ENCODE measurements around the gene FRMPD4.

FRMPD4 gene

GRCh38 chrX:12563121-12563520 is 424.8 kb downstream of the FRMPD4 start:
- no peaks in the 10 kb centered on the region for H3K9me3 ChIP-seq (ENCODE audit: control insufficient read depth, insufficient read depth, low read length)
- no peaks in the 10 kb centered on the region for H3K27me3 ChIP-seq (ENCODE audit: control insufficient read depth, insufficient read depth, low read length)
- H3K4me3 ChIP-seq (ENCODE audit: low read depth, low read length): no peak overlapping the region

DNA sequence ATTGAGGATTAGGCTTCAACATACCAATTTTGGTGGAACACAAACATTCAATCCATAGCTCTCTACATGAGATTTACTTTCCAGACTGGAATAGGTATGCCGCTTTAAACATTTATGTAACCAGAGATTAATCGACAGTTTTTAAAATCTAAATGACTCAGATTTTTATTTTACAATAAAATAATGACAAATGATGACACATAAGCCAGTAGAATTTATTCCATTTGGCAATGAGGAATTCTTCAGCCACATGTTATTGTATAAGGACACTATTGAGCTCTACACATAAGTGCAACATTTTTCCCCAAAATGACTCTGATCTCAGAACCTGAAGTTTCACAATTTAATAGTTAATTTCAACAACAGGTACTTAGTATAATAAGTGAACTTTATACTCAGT is 425.9 kb downstream of the FRMPD4 start:
- H3K9ac ChIP-seq (ENCODE audit: low read depth, low read length): no peak overlapping the region
- no peaks in the 10 kb centered on the region for H3K27me3 ChIP-seq (ENCODE audit: control insufficient read depth, insufficient read depth, low read length)
- no peaks in the 10 kb centered on the region for H3K36me3 ChIP-seq (ENCODE audit: control insufficient read depth, insufficient read depth, low read length)
- H3K4me1 ChIP-seq (ENCODE audit: control insufficient read depth, insufficient read depth, low read length): no peaks in the 10 kb centered on the region
- H3K4me3 ChIP-seq (ENCODE audit: low read depth, low read length): no peak overlapping the region
- no peaks in the 10 kb centered on the region for H3K9me3 ChIP-seq (ENCODE audit: control insufficient read depth, insufficient read depth, low read length)

More at GRCh38 chrX:12563121-12563520, 424.8 kb downstream of the FRMPD4 start:
- H3K9ac ChIP-seq (ENCODE audit: low read depth, low read length): no peak overlapping the region
- no peaks in the 10 kb centered on the region for H3K4me1 ChIP-seq (ENCODE audit: control insufficient read depth, insufficient read depth, low read length)
- no peaks in the 10 kb centered on the region for H3K36me3 ChIP-seq (ENCODE audit: control insufficient read depth, insufficient read depth, low read length)

DNA sequence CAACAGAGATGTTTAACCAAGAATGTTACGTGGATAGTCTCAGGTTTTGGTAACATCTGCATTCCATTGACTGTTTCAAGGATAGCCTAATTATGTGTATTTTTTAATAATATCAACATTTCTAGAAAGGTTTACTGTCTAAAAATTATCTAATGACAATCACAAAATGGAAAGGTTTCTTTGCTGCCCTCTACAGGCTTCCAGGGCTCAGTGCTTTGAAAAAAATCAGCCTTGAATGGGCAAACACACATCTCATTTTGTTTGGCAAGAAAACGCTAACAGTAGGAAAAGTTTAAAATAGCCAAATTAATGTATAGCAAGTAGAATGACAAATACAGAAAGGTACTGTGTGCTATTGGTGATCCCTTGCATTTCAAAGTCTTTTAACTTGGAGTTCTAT is 429.6 kb downstream of the FRMPD4 start:
- no peaks in the 10 kb centered on the region for H3K9me3 ChIP-seq (ENCODE audit: control insufficient read depth, insufficient read depth, low read length)
- H3K9ac ChIP-seq (ENCODE audit: low read depth, low read length): no peak overlapping the region
- no peaks in the 10 kb centered on the region for H3K36me3 ChIP-seq (ENCODE audit: control insufficient read depth, insufficient read depth, low read length)
- peaks cover 11% of the 10 kb centered on the region for H3K4me1 ChIP-seq (ENCODE audit: control insufficient read depth, insufficient read depth, low read length)
- H3K4me3 ChIP-seq (ENCODE audit: low read depth, low read length): no peak overlapping the region
- no peaks in the 10 kb centered on the region for H3K27me3 ChIP-seq (ENCODE audit: control insufficient read depth, insufficient read depth, low read length)

GRCh38 chrX:12570859-12571501 is 432.7 kb downstream of the FRMPD4 start:
- no peaks in the 10 kb centered on the region for H3K36me3 ChIP-seq (ENCODE audit: control insufficient read depth, insufficient read depth, low read length)
- H3K4me3 ChIP-seq (ENCODE audit: low read depth, low read length): no peak overlapping the region
- no peak overlapping the region for H3K9ac ChIP-seq (ENCODE audit: low read depth, low read length)
- no peaks in the 10 kb centered on the region for H3K27me3 ChIP-seq (ENCODE audit: control insufficient read depth, insufficient read depth, low read length)
- peaks cover 11% of the 10 kb centered on the region for H3K4me1 ChIP-seq (ENCODE audit: control insufficient read depth, insufficient read depth, low read length)
- H3K9me3 ChIP-seq (ENCODE audit: control insufficient read depth, insufficient read depth, low read length): no peaks in the 10 kb centered on the region

DNA sequence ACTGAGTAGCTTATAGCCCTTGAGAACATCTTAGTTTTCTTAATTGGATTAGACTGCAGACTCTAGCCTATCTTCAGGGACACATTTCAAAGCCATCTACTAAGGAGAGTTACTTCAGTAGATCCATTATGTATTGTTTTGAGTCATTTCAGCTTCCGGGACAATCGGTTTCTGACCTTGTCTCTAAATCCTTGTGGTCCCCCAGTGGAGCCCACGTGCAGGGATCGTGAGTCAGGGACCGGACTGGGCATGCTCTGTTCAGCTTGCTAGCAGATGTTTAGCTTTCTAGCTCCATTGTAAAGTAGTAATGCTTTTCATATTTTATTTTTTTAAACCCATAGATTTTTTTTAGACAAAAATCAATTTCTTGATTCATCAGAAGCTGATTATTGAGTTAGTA is 441.0 kb downstream of the FRMPD4 start:
- Histone ChIP-seq H3K9me3 (ENCODE audit: control insufficient read depth, insufficient read depth, low read length) (no peaks in the 10 kb centered on the region), H3K4me1 (ENCODE audit: control insufficient read depth, insufficient read depth, low read length) (no peaks in the 10 kb centered on the region), H3K9ac (ENCODE audit: low read depth, low read length) (no peak overlapping the region), H3K36me3 (ENCODE audit: control insufficient read depth, insufficient read depth, low read length) (no peaks in the 10 kb centered on the region), H3K27me3 (ENCODE audit: control insufficient read depth, insufficient read depth, low read length) (no peaks in the 10 kb centered on the region), H3K4me3 (ENCODE audit: low read depth, low read length) (no peak overlapping the region)

DNA sequence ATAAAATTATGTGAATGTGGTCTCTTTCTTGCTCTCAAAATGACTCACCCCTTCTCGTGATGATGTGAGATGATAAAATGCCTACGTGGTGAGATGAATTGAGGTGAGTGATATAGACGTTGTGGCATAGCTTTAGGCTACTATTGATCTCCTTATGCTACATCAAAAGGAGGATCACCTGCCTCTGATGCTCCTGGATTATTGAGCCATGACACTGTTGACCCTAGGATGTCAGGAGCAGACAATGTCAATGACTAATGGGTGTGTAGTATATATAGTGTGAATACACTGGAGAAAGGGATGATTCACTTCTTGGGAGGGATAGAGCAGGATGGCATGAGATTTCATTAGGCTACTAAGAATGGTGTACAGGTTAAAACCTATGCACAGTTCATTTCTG is 442.3 kb downstream of the FRMPD4 start:
- no peaks in the 10 kb centered on the region for H3K27me3 ChIP-seq (ENCODE audit: control insufficient read depth, insufficient read depth, low read length)
- no peaks in the 10 kb centered on the region for H3K9me3 ChIP-seq (ENCODE audit: control insufficient read depth, insufficient read depth, low read length)
- H3K36me3 ChIP-seq (ENCODE audit: control insufficient read depth, insufficient read depth, low read length): no peaks in the 10 kb centered on the region
- no peaks in the 10 kb centered on the region for H3K4me1 ChIP-seq (ENCODE audit: control insufficient read depth, insufficient read depth, low read length)
- no peak overlapping the region for H3K9ac ChIP-seq (ENCODE audit: low read depth, low read length)
- no peak overlapping the region for H3K4me3 ChIP-seq (ENCODE audit: low read depth, low read length)

GRCh38 chrX:12581546-12581945 is 443.3 kb downstream of the FRMPD4 start:
- H3K36me3 ChIP-seq (ENCODE audit: control insufficient read depth, insufficient read depth, low read length): no peaks in the 10 kb centered on the region
- no peaks in the 10 kb centered on the region for H3K9me3 ChIP-seq (ENCODE audit: control insufficient read depth, insufficient read depth, low read length)
- H3K4me1 ChIP-seq (ENCODE audit: control insufficient read depth, insufficient read depth, low read length): no peaks in the 10 kb centered on the region
- no peaks in the 10 kb centered on the region for H3K27me3 ChIP-seq (ENCODE audit: control insufficient read depth, insufficient read depth, low read length)
- H3K4me3 ChIP-seq (ENCODE audit: low read depth, low read length): no peak overlapping the region
- no peak overlapping the region for H3K9ac ChIP-seq (ENCODE audit: low read depth, low read length)

DNA sequence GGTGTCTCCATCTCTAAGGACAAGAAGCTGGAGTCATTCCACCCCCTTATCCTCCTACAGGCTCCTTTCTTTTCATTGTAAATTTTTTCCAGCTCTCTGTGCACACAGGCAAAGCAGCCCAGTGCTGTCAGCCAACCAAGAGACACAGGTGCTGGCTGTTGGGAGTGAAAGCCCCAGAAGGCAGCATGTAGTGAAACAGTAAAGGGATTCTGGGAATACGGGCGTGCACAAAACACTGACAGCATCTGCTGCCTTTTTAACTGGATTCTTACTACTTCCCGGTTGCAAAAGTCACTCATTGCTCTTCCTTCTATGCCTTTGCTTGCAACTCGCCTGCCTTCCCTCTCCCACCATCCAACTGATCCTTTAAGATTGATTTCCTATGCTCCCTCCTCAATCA is 444.4 kb downstream of the FRMPD4 start:
- Histone ChIP-seq H3K4me3 (ENCODE audit: low read depth, low read length) (no peak overlapping the region), H3K27me3 (ENCODE audit: control insufficient read depth, insufficient read depth, low read length) (no peaks in the 10 kb centered on the region), H3K9ac (ENCODE audit: low read depth, low read length) (no peak overlapping the region), H3K4me1 (ENCODE audit: control insufficient read depth, insufficient read depth, low read length) (no peaks in the 10 kb centered on the region), H3K36me3 (ENCODE audit: control insufficient read depth, insufficient read depth, low read length) (no peaks in the 10 kb centered on the region), H3K9me3 (ENCODE audit: control insufficient read depth, insufficient read depth, low read length) (no peaks in the 10 kb centered on the region)

GRCh38 chrX:12583543-12583942 is 445.3 kb downstream of the FRMPD4 start:
- no peaks in the 10 kb centered on the region for H3K4me1 ChIP-seq (ENCODE audit: control insufficient read depth, insufficient read depth, low read length)
- H3K27me3 ChIP-seq (ENCODE audit: control insufficient read depth, insufficient read depth, low read length): no peaks in the 10 kb centered on the region
- H3K9me3 ChIP-seq (ENCODE audit: control insufficient read depth, insufficient read depth, low read length): no peaks in the 10 kb centered on the region
- H3K36me3 ChIP-seq (ENCODE audit: control insufficient read depth, insufficient read depth, low read length): no peaks in the 10 kb centered on the region
- no peak overlapping the region for H3K9ac ChIP-seq (ENCODE audit: low read depth, low read length)
- no peak overlapping the region for H3K4me3 ChIP-seq (ENCODE audit: low read depth, low read length)

- Histone ChIP-seq H3K4me1 (ENCODE audit: control insufficient read depth, insufficient read depth, low read length) (no peaks in the 10 kb centered on the region), H3K27me3 (ENCODE audit: control insufficient read depth, insufficient read depth, low read length) (no peaks in the 10 kb centered on the region), H3K4me3 (ENCODE audit: low read depth, low read length) (no peak overlapping the region), H3K9me3 (ENCODE audit: control insufficient read depth, insufficient read depth, low read length) (no peaks in the 10 kb centered on the region), H3K36me3 (ENCODE audit: control insufficient read depth, insufficient read depth, low read length) (no peaks in the 10 kb centered on the region), H3K9ac (ENCODE audit: low read depth, low read length) (no peak overlapping the region)
These were observed 457.4 kb downstream of the FRMPD4 start for GRCh38 chrX:12595720-12596119.

DNA sequence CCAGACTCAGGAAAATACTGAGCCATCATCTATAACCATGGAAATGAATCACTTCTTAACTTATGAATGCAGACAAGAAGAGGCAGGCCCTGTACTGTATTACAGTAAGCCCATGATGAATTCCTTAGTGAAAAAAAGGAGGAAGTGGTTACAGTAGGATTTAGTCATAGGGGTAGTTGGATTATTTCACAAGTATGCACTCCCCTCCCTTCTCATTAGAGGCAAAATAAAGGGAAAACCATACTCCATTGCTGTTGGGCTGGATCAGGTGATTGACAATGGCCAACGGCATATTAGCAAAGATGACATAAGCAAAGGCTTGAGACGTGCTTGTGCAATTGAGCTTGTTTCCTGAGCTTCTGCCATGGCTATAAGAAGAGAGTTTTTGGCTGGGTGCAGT is 471.8 kb downstream of the FRMPD4 start:
- H3K4me1 ChIP-seq (ENCODE audit: control insufficient read depth, insufficient read depth, low read length): no peaks in the 10 kb centered on the region
- H3K4me3 ChIP-seq (ENCODE audit: low read depth, low read length): no peak overlapping the region
- H3K36me3 ChIP-seq (ENCODE audit: control insufficient read depth, insufficient read depth, low read length): no peaks in the 10 kb centered on the region
- H3K9ac ChIP-seq (ENCODE audit: low read depth, low read length): no peak overlapping the region
- no peaks in the 10 kb centered on the region for H3K9me3 ChIP-seq (ENCODE audit: control insufficient read depth, insufficient read depth, low read length)
- H3K27me3 ChIP-seq (ENCODE audit: control insufficient read depth, insufficient read depth, low read length): no peaks in the 10 kb centered on the region

DNA sequence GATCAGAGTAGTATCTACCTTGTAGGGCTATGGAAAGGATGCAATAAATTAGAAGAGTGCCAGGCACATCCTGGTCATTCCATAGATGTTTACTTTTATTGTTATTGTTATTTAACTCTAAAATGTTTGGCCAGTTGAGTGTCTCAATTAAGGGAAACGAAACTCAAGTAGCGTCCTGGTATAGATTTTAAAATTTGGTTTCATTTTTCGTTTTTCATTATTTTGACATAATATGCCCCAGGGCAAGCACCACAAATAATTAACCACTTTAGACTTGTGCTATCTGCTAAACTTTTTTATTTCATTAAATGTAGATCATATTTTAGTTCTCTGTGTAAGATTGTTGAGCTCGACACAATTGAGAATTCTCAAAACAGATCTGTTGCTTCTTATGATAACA is 473.2 kb downstream of the FRMPD4 start:
- no peaks in the 10 kb centered on the region for H3K27me3 ChIP-seq (ENCODE audit: control insufficient read depth, insufficient read depth, low read length)
- H3K9me3 ChIP-seq (ENCODE audit: control insufficient read depth, insufficient read depth, low read length): no peaks in the 10 kb centered on the region
- no peak overlapping the region for H3K9ac ChIP-seq (ENCODE audit: low read depth, low read length)
- H3K4me1 ChIP-seq (ENCODE audit: control insufficient read depth, insufficient read depth, low read length): no peaks in the 10 kb centered on the region
- no peak overlapping the region for H3K4me3 ChIP-seq (ENCODE audit: low read depth, low read length)
- no peaks in the 10 kb centered on the region for H3K36me3 ChIP-seq (ENCODE audit: control insufficient read depth, insufficient read depth, low read length)

Measured in iPS-15b (cell line).